ENCODE results near the gene SEC14L1.
A peak's percentile ranks its signal among the peaks of the same experiment; 100 is the strongest.
"Not testable (repeated sequence)": the region's sequence is repeated elsewhere in the genome, so short reads cannot be mapped to it uniquely, and the experiment has no call there.

The SEC14L1 gene

DNA sequence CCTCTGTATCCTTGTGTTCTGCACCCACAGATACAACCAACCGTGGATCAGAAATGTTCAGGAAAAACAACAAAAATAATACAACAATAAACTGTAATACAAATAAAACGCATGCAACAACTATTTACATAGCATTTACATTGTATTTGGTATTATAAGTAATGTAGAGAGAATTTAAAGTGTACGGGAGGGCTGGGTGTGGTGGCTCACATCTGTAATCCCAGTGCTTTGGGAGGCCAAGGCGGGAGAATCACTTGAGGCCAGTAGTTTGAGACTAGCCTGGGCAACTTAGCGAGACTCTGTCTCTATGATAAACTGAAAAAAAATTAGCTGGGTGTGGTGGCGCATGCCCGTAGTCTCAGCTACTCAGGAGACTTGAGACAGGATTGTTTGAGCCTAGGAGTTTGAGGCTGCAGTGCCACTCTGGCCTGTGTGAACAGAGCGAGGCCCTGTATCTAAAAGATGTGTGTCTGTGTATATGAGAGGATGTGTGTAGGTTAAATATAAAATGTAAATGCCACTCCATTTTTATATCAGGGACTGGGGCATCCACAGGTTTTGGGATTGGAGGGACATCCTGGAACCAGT, 13.3 kb downstream of the SEC14L1 start:
- Histone ChIP-seq H3K4me1 (ENCODE audit: control insufficient read depth in 1 of 2, insufficient read depth in 2 of 2, low read length in 2 of 2) (peaks cover 0 to 17% of the 10 kb centered on the region in 2 donors), H3K27me3 (ENCODE audit: low read depth, low read length) (no peaks in the 10 kb centered on the region), H3K36me3 (ENCODE audit: control insufficient read depth in 1 of 2, insufficient read depth in 2 of 2, low read length in 2 of 2) (no peaks in the 10 kb centered on the region), H3K27ac (ENCODE audit: low read length) (no peak overlapping the region), H3K4me3 (ENCODE audit: low read depth in 1 of 2, low read length in 2 of 2) (no peak overlapping the region), H3K9me3 (ENCODE audit: control insufficient read depth in 1 of 2, low read length in 2 of 2) (no peaks in the 10 kb centered on the region)

DNA sequence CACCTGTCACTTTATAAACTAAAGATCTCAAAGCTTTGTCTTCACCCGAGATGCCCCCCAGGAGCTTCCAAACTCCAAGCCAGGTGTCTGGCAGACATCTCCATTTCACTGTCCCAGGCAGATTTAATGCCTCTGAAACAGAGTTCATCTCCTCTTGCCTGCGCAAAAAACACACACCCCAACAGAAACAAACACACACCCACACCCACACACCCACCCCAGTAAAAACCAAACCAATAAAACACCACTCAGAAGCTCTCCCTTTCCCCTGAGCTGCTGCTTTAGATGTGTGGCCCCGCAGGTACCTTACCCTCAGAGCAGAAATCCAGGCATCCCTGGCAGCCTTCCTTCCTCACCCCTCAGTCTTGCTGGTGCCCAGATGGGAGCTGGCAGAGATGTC, 14.4 kb downstream of the SEC14L1 start:
- H3K9me3 ChIP-seq (ENCODE audit: control insufficient read depth in 1 of 2, low read length in 2 of 2) = no peaks in the 10 kb centered on the region
- peaks cover 0 to 23% of the 10 kb centered on the region in 2 donors for H3K4me1 ChIP-seq (ENCODE audit: control insufficient read depth in 1 of 2, insufficient read depth in 2 of 2, low read length in 2 of 2)
- H3K4me3 ChIP-seq (ENCODE audit: low read depth in 1 of 2, low read length in 2 of 2) = no peak overlapping the region
- H3K36me3 ChIP-seq (ENCODE audit: control insufficient read depth in 1 of 2, insufficient read depth in 2 of 2, low read length in 2 of 2) = no peaks in the 10 kb centered on the region
- no peaks in the 10 kb centered on the region for H3K27me3 ChIP-seq (ENCODE audit: low read depth, low read length)
- no peak overlapping the region for H3K27ac ChIP-seq (ENCODE audit: low read length)

DNA sequence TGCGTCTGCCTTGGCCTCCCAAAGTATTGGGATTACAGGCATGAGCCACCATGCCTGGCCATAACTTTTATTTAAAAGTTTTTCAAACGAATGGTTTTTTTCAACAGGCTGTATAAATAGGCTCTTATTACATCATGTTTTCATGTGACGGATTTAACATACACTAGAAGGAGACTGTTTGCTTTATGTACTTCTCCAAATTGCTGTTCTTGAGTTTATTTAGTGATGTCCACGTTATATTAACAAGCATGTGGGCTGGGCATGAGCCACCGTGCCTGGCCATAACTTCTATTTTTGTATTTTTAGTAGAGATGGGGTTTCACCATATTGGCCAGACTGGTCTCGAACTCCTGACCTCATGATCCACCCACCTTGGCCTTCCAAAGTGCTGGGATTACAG, 17.0 kb downstream of the SEC14L1 start:
- not testable (repeated sequence) for H3K36me3 ChIP-seq (ENCODE audit: control insufficient read depth in 1 of 2, insufficient read depth in 2 of 2, low read length in 2 of 2); H3K27ac ChIP-seq (ENCODE audit: low read length); H3K9me3 ChIP-seq (ENCODE audit: control insufficient read depth in 1 of 2, low read length in 2 of 2); H3K27me3 ChIP-seq (ENCODE audit: low read depth, low read length); H3K4me3 ChIP-seq (ENCODE audit: low read depth in 1 of 2, low read length in 2 of 2)
- H3K4me1 ChIP-seq (ENCODE audit: control insufficient read depth in 1 of 2, insufficient read depth in 2 of 2, low read length in 2 of 2) = peaks cover 0 to 30% of the 10 kb centered on the region in 2 donors

DNA sequence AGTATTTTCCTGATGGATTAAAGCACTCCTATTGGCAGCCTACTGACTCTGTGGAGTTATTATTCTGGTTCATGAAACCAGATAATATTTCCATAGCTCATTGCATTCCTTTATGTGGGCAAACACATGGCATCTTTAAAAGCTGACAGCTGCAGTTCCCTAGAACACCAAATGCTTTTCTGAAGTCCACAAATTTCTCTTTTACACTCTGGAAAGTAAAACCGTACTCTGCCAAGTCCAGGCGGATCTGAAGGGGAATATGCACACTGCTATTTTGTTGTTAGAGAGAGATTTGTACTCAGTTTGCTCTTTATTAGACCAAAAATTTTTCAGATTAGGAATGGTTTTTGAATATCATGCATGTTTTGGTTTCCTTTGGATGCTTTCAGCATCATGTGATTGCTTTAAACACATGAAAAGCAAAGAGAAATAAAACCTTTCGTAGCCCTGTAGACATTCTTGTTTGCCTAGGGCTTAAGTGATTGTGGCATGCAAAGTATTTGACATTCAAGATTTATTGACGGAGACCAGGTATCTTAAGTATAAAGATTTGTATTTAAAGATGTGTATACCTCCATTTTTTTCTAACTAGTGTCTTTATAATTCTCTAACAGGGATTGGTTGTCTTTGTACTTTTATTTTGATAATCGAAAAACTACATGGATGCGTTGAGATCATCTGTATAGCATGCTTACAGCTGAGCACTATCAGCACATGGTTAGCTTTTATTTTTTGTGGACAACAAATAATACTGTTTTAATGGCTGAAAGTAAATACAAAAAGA, 19.5 kb downstream of the SEC14L1 start:
- Histone ChIP-seq H3K27ac (ENCODE audit: low read length) (no peak overlapping the region), H3K36me3 (ENCODE audit: control insufficient read depth in 1 of 2, insufficient read depth in 2 of 2, low read length in 2 of 2) (no peaks in the 10 kb centered on the region), H3K9me3 (ENCODE audit: control insufficient read depth in 1 of 2, low read length in 2 of 2) (no peaks in the 10 kb centered on the region), H3K27me3 (ENCODE audit: low read depth, low read length) (no peaks in the 10 kb centered on the region), H3K4me1 (ENCODE audit: control insufficient read depth in 1 of 2, insufficient read depth in 2 of 2, low read length in 2 of 2) (peaks cover 5 to 37% of the 10 kb centered on the region in 2 donors), H3K4me3 (ENCODE audit: low read depth in 1 of 2, low read length in 2 of 2) (no peak overlapping the region)

DNA sequence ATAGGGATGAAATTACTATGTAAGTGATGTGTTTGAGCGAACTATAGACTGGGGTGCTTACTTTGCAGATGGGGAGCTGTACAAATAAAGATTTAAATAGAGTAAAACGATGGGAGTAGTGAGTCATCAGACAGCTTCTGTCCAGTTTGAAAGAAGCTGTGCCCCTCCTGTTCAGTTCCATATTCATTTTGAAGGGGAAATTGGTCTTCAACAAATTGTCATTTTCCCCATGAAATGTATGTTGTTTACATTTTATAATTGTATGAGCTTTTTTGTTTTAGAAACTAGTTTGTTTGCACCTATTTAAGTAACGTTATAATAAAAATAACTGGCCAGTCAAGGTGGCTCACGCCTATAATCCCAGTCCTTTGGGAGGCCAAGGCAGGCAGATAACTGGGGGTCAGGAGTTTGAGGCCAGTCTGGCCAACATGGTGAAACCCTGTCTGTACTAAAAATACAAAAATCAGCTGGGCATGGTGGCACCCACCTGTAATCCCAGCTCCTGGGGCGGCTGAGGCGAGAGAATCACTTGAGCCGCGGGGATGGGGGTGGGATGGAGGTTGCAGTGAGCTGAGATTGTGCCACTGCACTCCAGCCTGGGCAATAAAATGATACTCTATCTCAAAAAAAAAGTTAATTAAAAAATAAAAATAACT, 20.2 kb downstream of the SEC14L1 start:
- Histone ChIP-seq H3K4me3 (ENCODE audit: low read depth in 1 of 2, low read length in 2 of 2) (no peak overlapping the region), H3K27me3 (ENCODE audit: low read depth, low read length) (no peaks in the 10 kb centered on the region), H3K4me1 (ENCODE audit: control insufficient read depth in 1 of 2, insufficient read depth in 2 of 2, low read length in 2 of 2) (peaks cover 5 to 38% of the 10 kb centered on the region in 2 donors), H3K9me3 (ENCODE audit: control insufficient read depth in 1 of 2, low read length in 2 of 2) (no peaks in the 10 kb centered on the region), H3K27ac (ENCODE audit: low read length) (no peak overlapping the region), H3K36me3 (ENCODE audit: control insufficient read depth in 1 of 2, insufficient read depth in 2 of 2, low read length in 2 of 2) (no peaks in the 10 kb centered on the region)

DNA sequence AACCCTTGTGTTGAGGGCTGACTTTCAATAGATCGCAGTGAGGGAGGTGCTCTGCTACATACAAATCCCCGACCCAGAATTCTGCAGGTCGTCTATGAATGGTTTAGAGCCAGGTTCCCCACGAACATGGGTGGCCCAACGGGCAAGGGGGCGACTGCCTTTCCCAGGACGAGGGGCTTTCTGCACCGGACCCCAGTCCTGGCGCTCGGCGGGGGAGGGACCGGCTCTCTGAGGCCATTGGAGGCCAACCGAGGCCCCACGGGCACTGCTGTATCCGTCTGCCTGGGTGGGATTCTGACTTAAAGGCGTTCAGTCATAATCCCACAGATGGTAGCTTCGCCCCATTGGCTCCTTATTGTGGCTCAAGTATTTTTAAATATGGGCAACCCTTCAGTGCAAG, 21.2 kb downstream of the SEC14L1 start:
- H3K4me1 ChIP-seq (ENCODE audit: control insufficient read depth in 1 of 2, insufficient read depth in 2 of 2, low read length in 2 of 2) = peaks cover 5 to 39% of the 10 kb centered on the region in 2 donors
- no peak overlapping the region for H3K27ac ChIP-seq (ENCODE audit: low read length)

DNA sequence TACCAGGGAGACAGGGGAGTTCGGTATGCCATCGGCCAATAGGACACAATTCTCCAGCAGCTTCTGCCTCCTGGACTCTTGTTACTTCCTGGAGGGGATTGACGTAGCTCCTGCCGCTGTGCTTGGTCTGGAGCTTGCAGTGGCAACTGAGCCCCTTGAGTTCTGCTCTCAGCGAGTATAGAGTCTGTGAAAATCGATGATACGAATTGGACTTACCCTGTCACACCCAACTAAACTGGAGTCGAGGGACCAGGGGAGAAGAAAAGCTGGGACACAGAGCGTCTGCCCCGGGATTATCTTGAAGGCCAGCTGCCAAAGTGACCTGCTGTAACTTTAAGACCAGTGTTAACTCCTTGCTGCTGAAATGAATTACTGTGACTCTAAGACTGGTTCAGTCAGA, 22.2 kb downstream of the SEC14L1 start:
- H3K4me1 ChIP-seq (ENCODE audit: control insufficient read depth in 1 of 2, insufficient read depth in 2 of 2, low read length in 2 of 2) = peaks cover 5 to 39% of the 10 kb centered on the region in 2 donors
- H3K4me3 ChIP-seq (ENCODE audit: low read depth in 1 of 2, low read length in 2 of 2) = peak overlapping the region in 1 of 2 donors; percentile 37
- peaks cover 6% of the 10 kb centered on the region in 2 donors for H3K9me3 ChIP-seq (ENCODE audit: control insufficient read depth in 1 of 2, low read length in 2 of 2)
- H3K27me3 ChIP-seq (ENCODE audit: low read depth, low read length) = no peaks in the 10 kb centered on the region
- H3K27ac ChIP-seq (ENCODE audit: low read length) = peak overlapping the region; percentile 9
- H3K36me3 ChIP-seq (ENCODE audit: control insufficient read depth in 1 of 2, insufficient read depth in 2 of 2, low read length in 2 of 2) = no peaks in the 10 kb centered on the region

More for the DNA sequence above, 21.2 kb downstream of the SEC14L1 start:
- no peaks in the 10 kb centered on the region for H3K36me3 ChIP-seq (ENCODE audit: control insufficient read depth in 1 of 2, insufficient read depth in 2 of 2, low read length in 2 of 2)
- H3K27me3 ChIP-seq (ENCODE audit: low read depth, low read length) = no peaks in the 10 kb centered on the region
- no peaks in the 10 kb centered on the region for H3K9me3 ChIP-seq (ENCODE audit: control insufficient read depth in 1 of 2, low read length in 2 of 2)
- H3K4me3 ChIP-seq (ENCODE audit: low read depth in 1 of 2, low read length in 2 of 2) = no peak overlapping the region

DNA sequence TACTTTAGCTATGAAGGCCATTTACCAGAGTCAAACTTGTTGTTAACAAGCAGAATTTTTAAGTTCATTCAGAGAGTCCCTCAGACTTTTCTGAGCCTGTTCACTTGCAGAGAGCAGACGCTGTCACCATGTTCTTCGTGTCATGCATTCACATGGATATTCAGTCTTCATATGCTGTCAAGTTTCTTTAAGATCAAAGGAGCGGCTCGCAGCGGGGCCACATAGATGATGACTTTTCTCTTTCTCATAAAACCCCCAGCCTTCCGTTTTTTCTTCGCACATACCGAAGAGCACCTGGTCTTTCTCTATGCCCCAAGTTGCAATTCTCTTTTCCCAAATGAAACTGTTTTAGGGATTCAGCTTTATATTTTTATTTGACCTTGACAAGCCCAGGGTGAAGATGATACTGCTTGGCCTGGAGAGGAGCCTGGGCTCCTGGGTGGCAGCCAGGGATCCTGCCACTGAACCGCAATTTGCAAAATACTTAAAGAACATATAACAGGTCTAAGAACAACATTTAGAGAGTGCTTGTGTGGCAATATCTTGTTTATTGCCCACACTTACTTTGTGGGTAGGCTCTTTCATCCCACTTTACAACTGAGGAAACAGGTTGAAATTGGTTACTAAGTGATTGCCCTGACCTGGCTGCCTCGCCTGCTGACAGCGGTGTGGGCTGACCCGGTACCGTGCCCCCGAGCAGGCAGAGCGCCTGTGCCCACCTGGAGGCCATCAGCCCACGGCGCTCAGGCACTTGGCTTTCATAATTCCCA, 22.9 kb downstream of the SEC14L1 start:
- H3K27me3 ChIP-seq (ENCODE audit: low read depth, low read length) = no peaks in the 10 kb centered on the region
- peaks cover 9 to 12% of the 10 kb centered on the region in 2 donors for H3K9me3 ChIP-seq (ENCODE audit: control insufficient read depth in 1 of 2, low read length in 2 of 2)
- no peak overlapping the region for H3K27ac ChIP-seq (ENCODE audit: low read length)
- H3K4me3 ChIP-seq (ENCODE audit: low read depth in 1 of 2, low read length in 2 of 2) = no peak overlapping the region
- H3K36me3 ChIP-seq (ENCODE audit: control insufficient read depth in 1 of 2, insufficient read depth in 2 of 2, low read length in 2 of 2) = no peaks in the 10 kb centered on the region
- H3K4me1 ChIP-seq (ENCODE audit: control insufficient read depth in 1 of 2, insufficient read depth in 2 of 2, low read length in 2 of 2) = peaks cover 5 to 39% of the 10 kb centered on the region in 2 donors

DNA sequence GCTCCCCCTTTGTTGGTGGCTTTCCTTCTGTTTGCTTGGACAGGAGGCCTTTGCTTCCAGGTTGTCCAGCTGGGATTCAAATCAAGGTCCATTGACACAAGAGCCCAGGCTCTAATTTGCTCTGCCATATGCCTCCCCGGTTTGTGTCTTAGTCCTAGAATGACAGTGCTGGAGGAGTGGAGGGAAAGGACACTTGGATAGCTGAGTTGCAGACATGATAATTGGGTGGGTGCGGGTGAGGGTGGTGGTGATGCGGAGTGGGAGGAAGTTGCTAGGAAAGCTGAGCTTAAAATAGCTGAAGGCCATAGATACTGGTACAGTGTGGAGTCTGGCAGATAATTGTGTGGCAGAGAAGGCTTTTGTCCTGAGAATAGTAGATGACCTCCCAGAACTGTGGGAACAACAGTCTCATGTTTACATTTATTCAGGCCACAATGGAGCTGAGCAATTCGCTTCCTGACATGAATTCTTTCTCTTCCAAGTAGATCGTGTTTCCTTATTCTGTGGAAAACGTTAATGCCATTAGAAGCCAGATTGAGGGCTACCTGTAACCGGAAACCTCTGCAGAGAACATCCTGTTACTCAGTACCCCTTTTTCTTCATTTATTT, 23.8 kb downstream of the SEC14L1 start:
- Histone ChIP-seq H3K36me3 (ENCODE audit: control insufficient read depth in 1 of 2, insufficient read depth in 2 of 2, low read length in 2 of 2) (no peaks in the 10 kb centered on the region), H3K9me3 (ENCODE audit: control insufficient read depth in 1 of 2, low read length in 2 of 2) (peaks cover 9 to 12% of the 10 kb centered on the region in 2 donors), H3K4me3 (ENCODE audit: low read depth in 1 of 2, low read length in 2 of 2) (no peak overlapping the region), H3K27ac (ENCODE audit: low read length) (no peak overlapping the region), H3K4me1 (ENCODE audit: control insufficient read depth in 1 of 2, insufficient read depth in 2 of 2, low read length in 2 of 2) (peaks cover 5 to 39% of the 10 kb centered on the region in 2 donors), H3K27me3 (ENCODE audit: low read depth, low read length) (no peaks in the 10 kb centered on the region)

DNA sequence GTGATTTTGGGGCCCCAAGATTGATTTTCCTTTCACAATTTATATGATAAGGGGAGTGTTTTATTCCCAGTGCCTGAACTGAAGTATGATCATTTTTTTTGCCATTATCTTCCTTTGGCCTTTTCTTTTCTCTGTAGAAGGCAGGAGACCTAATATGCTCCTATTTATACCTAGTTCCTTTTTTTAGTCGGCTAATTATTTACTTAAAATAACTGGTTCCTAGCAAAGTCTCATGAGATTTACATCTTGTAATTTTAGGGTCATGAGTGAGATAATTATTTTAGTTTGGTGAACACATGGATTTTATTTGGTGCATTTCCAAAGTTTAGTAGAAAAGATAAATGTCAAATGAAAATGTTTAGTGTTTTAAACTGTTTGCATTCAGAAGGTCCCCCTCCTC, 24.8 kb downstream of the SEC14L1 start:
- H3K36me3 ChIP-seq (ENCODE audit: control insufficient read depth in 1 of 2, insufficient read depth in 2 of 2, low read length in 2 of 2) = no peaks in the 10 kb centered on the region
- no peak overlapping the region for H3K27ac ChIP-seq (ENCODE audit: low read length)
- H3K27me3 ChIP-seq (ENCODE audit: low read depth, low read length) = no peaks in the 10 kb centered on the region
- H3K4me1 ChIP-seq (ENCODE audit: control insufficient read depth in 1 of 2, insufficient read depth in 2 of 2, low read length in 2 of 2) = peaks cover 5 to 29% of the 10 kb centered on the region in 2 donors
- no peak overlapping the region for H3K4me3 ChIP-seq (ENCODE audit: low read depth in 1 of 2, low read length in 2 of 2)
- H3K9me3 ChIP-seq (ENCODE audit: control insufficient read depth in 1 of 2, low read length in 2 of 2) = peaks cover 9 to 12% of the 10 kb centered on the region in 2 donors

All from muscle layer of duodenum (tissue), 2 donors.